GM21737 (cell line): ENCODE measurements around the gene SPAG6.

ENCODE experiments used
- ATAC-seq: cut with Tn5 transposase; IDR thresholded peaks from one replicate; pipeline ENCODE4 v1.9.1; 2021; ENCODE audit warnings: mild to moderate bottlenecking, moderate library complexity; ENCODE audit not compliant: unreplicated experiment

Gene SPAG6

GRCh38 chr10:22321924-22322640 is 23.2 kb upstream of the SPAG6 start:
- ATAC-seq: no peak

GRCh38 chr10:22322641-22323160 is 22.6 kb upstream of the SPAG6 start:
- no peak for ATAC-seq

- no peak for ATAC-seq
Measured at GRCh38 chr10:22323538-22324305, 21.6 kb upstream of the SPAG6 start.

GRCh38 chr10:22324413-22324812 is 20.9 kb upstream of the SPAG6 start:
- no peak for ATAC-seq

GRCh38 chr10:22324893-22325271 is 20.4 kb upstream of the SPAG6 start:
- no peak for ATAC-seq

GRCh38 chr10:22325272-22326144 is 19.8 kb upstream of the SPAG6 start:
- peak; percentile 52 for ATAC-seq

- ATAC-seq: no peak
Measured at GRCh38 chr10:22326145-22326702, 19.1 kb upstream of the SPAG6 start.

- no peak for ATAC-seq
Measured at GRCh38 chr10:22329150-22329549, 16.1 kb upstream of the SPAG6 start.

GRCh38 chr10:22332116-22332692 is 13.1 kb upstream of the SPAG6 start:
- no peak for ATAC-seq

GRCh38 chr10:22333167-22333974 is 11.9 kb upstream of the SPAG6 start:
- no peak for ATAC-seq

- ATAC-seq: no peak
Measured at GRCh38 chr10:22333975-22334282, 11.4 kb upstream of the SPAG6 start.

GRCh38 chr10:22334414-22335172 is 10.7 kb upstream of the SPAG6 start:
- no peak for ATAC-seq

GRCh38 chr10:22335173-22335933 is 9.9 kb upstream of the SPAG6 start:
- ATAC-seq: no peak

GRCh38 chr10:22338185-22338900 is 7.0 kb upstream of the SPAG6 start:
- ATAC-seq: no peak

GRCh38 chr10:22338931-22339330 is 6.4 kb upstream of the SPAG6 start:
- no peak for ATAC-seq

- ATAC-seq: no peak
Measured at GRCh38 chr10:22339761-22340328, 5.5 kb upstream of the SPAG6 start.
